Neuronal stem cell (in vitro differentiated cells): ENCODE data around the gene TLL2.

Experiments used
- DNase-seq: peaks from one replicate; pipeline ENCODE4 v3.0.0-alpha.2; 2013; ENCODE audit warnings: low spot score
- H2AFZ ChIP-seq: one replicate; pipeline ENCODE4 v1.6.1; 2013; ENCODE audit warnings: mild to moderate bottlenecking, low read length, inconsistent platforms
- H2AK5ac ChIP-seq: 2 replicates; pipeline ENCODE4 v1.6.1; 2013; ENCODE audit warnings: low read depth, mild to moderate bottlenecking, inconsistent platforms, low read length, moderate library complexity, mixed read lengths
- H2BK120ac ChIP-seq: 2 replicates; pipeline ENCODE4 v1.6.1; 2013; ENCODE audit warnings: low read depth, mild to moderate bottlenecking, inconsistent platforms, low read length, moderate library complexity, mixed read lengths
- H2BK12ac ChIP-seq: one replicate; pipeline ENCODE4 v1.6.1; 2013; ENCODE audit warnings: low read length, inconsistent platforms
- H2BK15ac ChIP-seq: 2 replicates; pipeline ENCODE4 v1.6.1; 2013; ENCODE audit warnings: mild to moderate bottlenecking, low read length, inconsistent platforms, mixed read lengths
- H2BK5ac ChIP-seq: one replicate; pipeline ENCODE4 v1.6.1; 2013; ENCODE audit warnings: inconsistent platforms, mild to moderate bottlenecking, low read length, moderate library complexity
- H3K14ac ChIP-seq: one replicate; pipeline ENCODE4 v1.6.1; 2013; ENCODE audit warnings: low read length, inconsistent platforms
- H3K18ac ChIP-seq: 2 replicates; pipeline ENCODE4 v1.6.1; 2013; ENCODE audit warnings: low read length, inconsistent platforms
- H3K23ac ChIP-seq: 2 replicates; pipeline ENCODE4 v1.6.1; 2013; ENCODE audit warnings: low read depth, mild to moderate bottlenecking, mixed read lengths, low read length, inconsistent platforms; ENCODE audit not compliant: poor library complexity
- H3K27ac ChIP-seq: replicated peaks from 3 replicates; pipeline ENCODE4 v1.5.1; 2013; ENCODE audit warnings: low read length, inconsistent platforms
- H3K27me3 ChIP-seq, 3 experiments: 2 replicates each; pipeline ENCODE4 v1.6.1; 2013; ENCODE audit warnings: low read length in 3 of 3, mild to moderate bottlenecking in 2 of 3, inconsistent platforms in 1 of 3, low read depth in 1 of 3, mixed read lengths in 1 of 3, moderate library complexity in 1 of 3; ENCODE audit not compliant: control insufficient read depth in 3 of 3, insufficient read depth in 3 of 3
- H3K36me3 ChIP-seq, 2 donors: replicated peaks in 1 of 2; 2 replicates each; pipeline ENCODE4 v1.6.1; 2013; ENCODE audit warnings: low read length in 2 of 2; ENCODE audit not compliant: control insufficient read depth in 2 of 2, insufficient read depth in 2 of 2
- H3K4ac ChIP-seq: 2 replicates; pipeline ENCODE4 v1.6.1; 2013; ENCODE audit warnings: inconsistent platforms, mild to moderate bottlenecking, low read length, moderate library complexity
- H3K4me1 ChIP-seq, 2 donors: 1 replicate in 1 of 2; 2 replicates in 1 of 2; pipeline ENCODE4 v1.6.1; 2013; ENCODE audit warnings: low read length in 2 of 2, low read depth in 1 of 2; ENCODE audit not compliant: control insufficient read depth in 2 of 2, insufficient read depth in 1 of 2
- H3K4me2 ChIP-seq: one replicate; pipeline ENCODE4 v1.6.1; 2013; ENCODE audit warnings: mild to moderate bottlenecking, low read length, inconsistent platforms; ENCODE audit not compliant: insufficient read depth, poor library complexity, severe bottlenecking
- H3K4me3 ChIP-seq, 2 donors: 2 replicates each; pipeline ENCODE4 v1.5.1; 2013; ENCODE audit warnings: low read length in 2 of 2, mild to moderate bottlenecking in 2 of 2, inconsistent platforms in 1 of 2, moderate library complexity in 1 of 2
- H3K79me1 ChIP-seq: one replicate; pipeline ENCODE4 v1.6.1; 2013; ENCODE audit warnings: low read depth, mild to moderate bottlenecking, inconsistent platforms, low read length, moderate library complexity
- H3K9ac ChIP-seq: one replicate; pipeline ENCODE4 v1.6.1; 2013; ENCODE audit warnings: mild to moderate bottlenecking, low read depth, low read length, inconsistent platforms; ENCODE audit not compliant: poor library complexity
- H3K9me3 ChIP-seq, 2 donors: replicated peaks in 1 of 2; 2 replicates each; pipeline versions ENCODE3 to v1.6.1; 2013; ENCODE audit warnings: low read length in 2 of 2, mild to moderate bottlenecking in 2 of 2, inconsistent platforms in 1 of 2, low read depth in 1 of 2, mixed read lengths in 1 of 2, moderate library complexity in 1 of 2; ENCODE audit not compliant: control insufficient read depth in 2 of 2, insufficient read depth in 1 of 2
- H4K8ac ChIP-seq: one replicate; pipeline ENCODE4 v1.6.1; 2013; ENCODE audit warnings: low read depth, mild to moderate bottlenecking, inconsistent platforms, low read length, moderate library complexity
- H4K91ac ChIP-seq: one replicate; pipeline ENCODE4 v1.6.1; 2013; ENCODE audit warnings: low read length, low read depth, mild to moderate bottlenecking, inconsistent platforms; ENCODE audit not compliant: poor library complexity
- WGBS, 2 donors: extraction: QIAGEN DNeasy Blood & Tissue Kit; methylation state at CpG; one replicate each; pipeline ENCODE4 v1.1.7; 2013; ENCODE audit warnings: missing lambda C conversion rate in 2 of 2, mixed read lengths in 1 of 2; ENCODE audit not compliant: insufficient read length in 2 of 2, insufficient replicate concordance in 1 of 2; ENCODE audit errors: extremely low coverage in 2 of 2; 5-methylcytosine and 5-hydroxymethylcytosine counted together

Gene TLL2

DNA sequence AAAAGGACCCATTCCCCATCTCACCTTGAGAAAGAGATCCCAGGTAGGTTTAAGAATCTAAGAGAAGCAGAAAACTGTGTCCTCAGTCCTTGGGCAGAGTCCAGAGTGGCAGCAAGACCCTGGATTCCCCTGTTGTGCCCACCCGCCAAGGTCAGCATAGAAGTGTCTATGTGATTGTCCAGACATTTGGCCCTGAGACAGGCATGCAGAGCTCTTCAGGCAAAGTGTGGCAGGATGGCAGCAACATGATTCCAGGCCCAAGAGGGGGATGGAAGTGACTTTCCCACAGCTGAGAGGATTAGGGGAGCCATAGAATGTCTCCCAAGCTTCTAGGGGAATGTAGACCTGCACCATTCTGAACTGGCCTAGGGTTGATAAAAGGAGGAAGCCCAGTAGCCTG, 115.8 kb downstream of the TLL2 start:
- Histone ChIP-seq H2AK5ac (no peak overlapping the region), H3K4me1 (peaks cover 3 to 13% of the 10 kb centered on the region in 2 donors), H4K8ac (no peak overlapping the region), H2BK120ac (no peak overlapping the region), H3K9me3 (no peaks in the 10 kb centered on the region), H3K27me3 (peaks cover 0 to 68% (median 0%) of the 10 kb centered on the region in 3 experiments), H3K36me3 (no peaks in the 10 kb centered on the region), H3K27ac (no peak overlapping the region), H3K79me1 (no peaks in the 10 kb centered on the region), H3K23ac (no peak overlapping the region), H3K14ac (no peak overlapping the region), H2BK5ac (no peak overlapping the region), H3K18ac (no peak overlapping the region), H2AFZ (no peak overlapping the region), H3K4me3 (no peak overlapping the region), H2BK12ac (no peak overlapping the region), H2BK15ac (no peak overlapping the region), H4K91ac (no peak overlapping the region), H3K4me2 (no peak overlapping the region), H3K9ac (no peak overlapping the region), H3K4ac (no peak overlapping the region)
- DNase-seq: no peak
- no CpG with 5 or more reads among the region's 1 CpG for WGBS, 2 donors

DNA sequence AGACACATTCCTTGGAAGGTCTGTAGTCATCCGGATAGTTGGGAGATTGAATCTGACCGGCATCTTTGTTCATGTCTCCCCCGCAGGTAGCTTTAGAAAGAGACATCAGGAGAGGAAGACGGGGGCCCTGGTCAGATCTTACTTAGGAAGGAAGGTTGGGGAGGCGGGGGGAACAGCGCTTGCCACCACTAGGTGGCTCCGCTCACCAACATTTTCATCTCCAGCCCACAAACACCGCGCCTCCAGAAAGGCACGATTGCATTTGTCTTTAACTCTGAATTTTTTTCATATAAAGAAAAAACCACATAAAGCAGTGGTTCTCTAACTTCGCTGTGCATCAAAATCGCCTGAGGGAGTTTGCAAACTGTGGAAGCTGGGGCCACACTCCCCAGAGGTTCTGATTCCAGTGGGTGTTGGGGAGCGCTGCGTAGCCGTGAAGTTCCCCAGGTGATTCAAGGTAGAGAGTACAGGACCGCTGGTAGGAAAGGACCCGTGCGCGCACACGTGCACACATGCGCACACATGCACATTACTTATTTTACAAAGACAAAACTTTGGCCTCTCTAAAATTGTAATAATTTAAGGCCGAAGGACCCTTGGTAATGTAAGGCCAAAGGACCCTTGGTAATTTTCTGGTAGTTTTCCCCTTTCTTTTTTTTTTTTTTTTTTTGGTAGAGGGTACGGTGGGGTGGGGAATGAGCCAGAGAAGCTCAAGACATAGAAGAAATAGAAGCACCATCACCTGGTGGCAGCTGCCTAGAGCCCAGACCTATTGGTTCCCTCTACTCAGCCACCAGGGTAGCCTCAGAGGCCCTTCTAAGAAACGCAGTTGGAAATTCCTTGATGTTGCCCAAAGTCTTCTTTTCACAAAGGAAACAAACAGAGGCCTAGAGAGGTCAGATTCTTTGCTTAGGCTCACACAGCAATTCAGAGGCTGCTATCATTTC, 117.5 kb downstream of the TLL2 start:
- no peak overlapping the region for H3K9ac ChIP-seq
- H4K8ac ChIP-seq: no peak overlapping the region
- no peak overlapping the region for H3K4me3 ChIP-seq
- H2AK5ac ChIP-seq: no peak overlapping the region
- no CpG with 5 or more reads among the region's 24 CpGs for WGBS, 2 donors
- peak overlapping the region; percentile 5 for H2BK12ac ChIP-seq
- peak; percentile 62 for DNase-seq
- peaks cover 2 to 10% of the 10 kb centered on the region in 2 donors for H3K4me1 ChIP-seq
- H4K91ac ChIP-seq: no peak overlapping the region
- no peaks in the 10 kb centered on the region for H3K79me1 ChIP-seq
- H3K14ac ChIP-seq: no peak overlapping the region
- no peak overlapping the region for H3K4ac ChIP-seq
- H2AFZ ChIP-seq: peak overlapping the region; percentile 9
- no peak overlapping the region for H2BK5ac ChIP-seq
- H3K4me2 ChIP-seq: peak overlapping the region; percentile 39
- H2BK120ac ChIP-seq: no peak overlapping the region
- peak overlapping the region; percentile 60 for H3K18ac ChIP-seq
- H2BK15ac ChIP-seq: no peak overlapping the region
- H3K9me3 ChIP-seq: no peaks in the 10 kb centered on the region
- peaks cover 0 to 58% (median 0%) of the 10 kb centered on the region in 3 experiments for H3K27me3 ChIP-seq
- no peak overlapping the region for H3K27ac ChIP-seq
- H3K23ac ChIP-seq: peak overlapping the region; percentile 49
- H3K36me3 ChIP-seq: no peaks in the 10 kb centered on the region

DNA sequence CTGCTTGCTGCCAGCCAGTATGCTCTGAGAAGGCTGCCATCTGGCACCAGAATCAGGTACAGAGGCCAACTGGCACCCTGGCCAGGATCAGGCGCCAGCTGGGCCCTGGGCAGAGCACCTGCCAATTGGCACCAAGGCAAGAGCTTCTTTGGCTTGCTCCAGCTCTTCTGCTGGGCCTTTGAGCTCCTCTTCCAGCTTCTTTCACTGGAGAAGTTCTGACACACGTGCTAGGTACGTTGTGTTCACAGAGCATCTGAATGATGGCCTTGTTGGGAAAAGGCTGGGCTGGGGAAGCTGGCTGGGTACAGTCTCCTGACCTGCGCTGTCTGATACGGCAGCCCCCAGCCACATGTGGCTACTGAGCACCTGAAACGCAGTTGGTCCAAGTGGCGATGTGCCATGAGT, 123.3 kb downstream of the TLL2 start:
- H3K18ac ChIP-seq: no peak overlapping the region
- H3K79me1 ChIP-seq: no peaks in the 10 kb centered on the region
- no peak overlapping the region for H3K4me2 ChIP-seq
- H3K9me3 ChIP-seq: no peaks in the 10 kb centered on the region
- H2BK5ac ChIP-seq: no peak overlapping the region
- no peaks in the 10 kb centered on the region for H3K36me3 ChIP-seq
- H3K27me3 ChIP-seq: peaks cover 0 to 20% (median 0%) of the 10 kb centered on the region in 3 experiments
- no peak for DNase-seq
- no peak overlapping the region for H2BK15ac ChIP-seq
- WGBS, 2 donors: no CpG with 5 or more reads among the region's 7 CpGs
- H2BK120ac ChIP-seq: no peak overlapping the region
- H4K91ac ChIP-seq: no peak overlapping the region
- H3K4ac ChIP-seq: no peak overlapping the region
- H3K4me1 ChIP-seq: no peaks in the 10 kb centered on the region
- H3K9ac ChIP-seq: no peak overlapping the region
- no peak overlapping the region for H2AFZ ChIP-seq
- H3K14ac ChIP-seq: no peak overlapping the region
- no peak overlapping the region for H3K4me3 ChIP-seq
- H2AK5ac ChIP-seq: peak overlapping the region; percentile 13
- no peak overlapping the region for H3K23ac ChIP-seq
- no peak overlapping the region for H4K8ac ChIP-seq
- no peak overlapping the region for H2BK12ac ChIP-seq
- H3K27ac ChIP-seq: no peak overlapping the region

DNA sequence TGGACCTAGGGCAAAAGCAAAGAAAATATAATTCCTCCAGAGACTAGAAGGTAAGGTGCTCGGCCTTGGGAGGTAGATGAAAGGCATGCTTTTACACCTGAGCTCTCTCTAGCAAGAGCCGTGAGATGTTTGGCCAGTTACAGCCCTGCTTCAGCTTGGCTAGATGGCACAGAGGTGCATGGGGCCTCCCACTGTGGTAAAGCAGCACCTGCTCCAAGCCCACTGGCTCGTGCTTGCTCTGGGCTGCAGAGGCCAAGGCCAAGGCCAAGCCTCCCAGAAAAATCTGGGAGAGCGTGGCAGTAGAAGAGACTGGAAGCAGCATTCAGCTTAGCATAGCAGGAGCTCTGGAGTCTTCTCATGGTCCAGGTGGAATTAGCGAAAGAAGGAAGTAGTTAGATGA, 123.9 kb downstream of the TLL2 start:
- Histone ChIP-seq H3K23ac (no peak overlapping the region), H4K91ac (no peak overlapping the region), H3K36me3 (no peaks in the 10 kb centered on the region), H3K18ac (no peak overlapping the region), H2BK5ac (no peak overlapping the region), H3K4me3 (no peak overlapping the region), H3K79me1 (no peaks in the 10 kb centered on the region), H3K4me1 (no peaks in the 10 kb centered on the region), H3K4ac (no peak overlapping the region), H3K9me3 (no peaks in the 10 kb centered on the region), H3K27me3 (peaks cover 0 to 15% (median 0%) of the 10 kb centered on the region in 3 experiments), H4K8ac (no peak overlapping the region), H2BK12ac (no peak overlapping the region), H3K9ac (no peak overlapping the region), H2AFZ (no peak overlapping the region), H2BK15ac (no peak overlapping the region), H3K4me2 (no peak overlapping the region), H3K14ac (no peak overlapping the region), H2BK120ac (no peak overlapping the region), H2AK5ac (no peak overlapping the region), H3K27ac (no peak overlapping the region)
- DNase-seq: no peak
- WGBS, 2 donors: no CpG with 5 or more reads among the region's 5 CpGs
